Hematopoietic multipotent progenitor cell treated with erythropoietin and hydrocortisone succinate and interleukin-3 and kit ligand, for 6 days (in vitro differentiated cells): ENCODE results near the gene PMS2.
"Not testable (repeated sequence)": the region's sequence is repeated elsewhere in the genome, so short reads cannot be mapped to it uniquely, and the experiment has no call there.

Experiments used
- DNase-seq: peaks from one replicate; pipeline ENCODE4 v3.0.0-alpha.2; 2015

The PMS2 gene, protein sequence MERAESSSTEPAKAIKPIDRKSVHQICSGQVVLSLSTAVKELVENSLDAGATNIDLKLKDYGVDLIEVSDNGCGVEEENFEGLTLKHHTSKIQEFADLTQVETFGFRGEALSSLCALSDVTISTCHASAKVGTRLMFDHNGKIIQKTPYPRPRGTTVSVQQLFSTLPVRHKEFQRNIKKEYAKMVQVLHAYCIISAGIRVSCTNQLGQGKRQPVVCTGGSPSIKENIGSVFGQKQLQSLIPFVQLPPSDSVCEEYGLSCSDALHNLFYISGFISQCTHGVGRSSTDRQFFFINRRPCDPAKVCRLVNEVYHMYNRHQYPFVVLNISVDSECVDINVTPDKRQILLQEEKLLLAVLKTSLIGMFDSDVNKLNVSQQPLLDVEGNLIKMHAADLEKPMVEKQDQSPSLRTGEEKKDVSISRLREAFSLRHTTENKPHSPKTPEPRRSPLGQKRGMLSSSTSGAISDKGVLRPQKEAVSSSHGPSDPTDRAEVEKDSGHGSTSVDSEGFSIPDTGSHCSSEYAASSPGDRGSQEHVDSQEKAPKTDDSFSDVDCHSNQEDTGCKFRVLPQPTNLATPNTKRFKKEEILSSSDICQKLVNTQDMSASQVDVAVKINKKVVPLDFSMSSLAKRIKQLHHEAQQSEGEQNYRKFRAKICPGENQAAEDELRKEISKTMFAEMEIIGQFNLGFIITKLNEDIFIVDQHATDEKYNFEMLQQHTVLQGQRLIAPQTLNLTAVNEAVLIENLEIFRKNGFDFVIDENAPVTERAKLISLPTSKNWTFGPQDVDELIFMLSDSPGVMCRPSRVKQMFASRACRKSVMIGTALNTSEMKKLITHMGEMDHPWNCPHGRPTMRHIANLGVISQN

DNA sequence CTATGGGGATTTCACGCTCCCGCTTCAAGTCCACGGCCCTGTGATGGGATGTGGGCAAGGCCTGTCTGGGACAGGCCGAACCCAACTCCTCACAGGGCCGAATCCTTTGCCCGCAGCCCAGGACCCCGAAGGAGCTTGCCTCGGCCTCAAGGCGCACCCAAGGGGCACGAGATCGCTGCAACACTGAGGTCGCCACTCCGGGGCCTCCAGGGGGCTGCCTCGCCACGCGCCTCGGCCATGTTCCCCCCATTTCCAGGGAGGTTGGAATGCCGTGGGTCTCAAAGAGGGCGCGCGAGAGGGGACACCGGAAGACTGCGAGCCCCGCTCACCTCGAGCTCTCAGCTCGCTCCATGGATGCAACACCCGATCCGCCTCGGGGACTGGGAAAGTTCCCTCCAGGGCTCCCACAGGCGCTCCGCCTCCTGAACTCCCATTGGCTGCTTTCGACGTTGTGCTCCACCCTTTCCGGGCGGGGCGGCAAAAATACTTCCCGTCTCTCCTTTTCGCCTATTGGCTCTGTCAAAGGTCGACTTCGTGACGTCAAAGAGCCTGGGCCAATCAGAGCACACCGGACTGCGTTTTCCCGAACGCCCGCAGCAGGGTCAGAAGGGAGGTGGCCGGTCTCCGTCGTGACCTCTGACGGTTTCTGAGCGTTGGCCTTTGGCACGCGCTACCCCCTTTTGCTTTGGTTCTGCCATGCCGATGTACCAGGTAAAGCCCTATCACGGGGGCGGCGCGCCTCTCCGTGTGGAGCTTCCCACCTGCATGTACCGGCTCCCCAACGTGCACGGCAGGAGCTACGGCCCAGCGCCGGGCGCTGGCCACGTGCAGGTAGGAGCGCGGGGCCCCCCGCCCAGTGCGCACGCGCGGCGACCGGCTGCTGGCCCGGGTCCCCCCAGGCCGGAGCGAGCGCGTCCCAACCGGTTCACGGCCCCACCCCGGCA, at the start of gene PMS2, which contains the start of gene AIMP2:
Gene PMS2, minus strand, starts transcription at position 382 of the 944 bp plus-strand sequence. Its CDS starts 30 bp downstream, at position 352.
Gene AIMP2, plus strand, starts transcription at position 605 of the 944 bp plus-strand sequence. Its CDS starts 92 bp downstream, at position 697.
- peak; percentile 99 for DNase-seq

DNA sequence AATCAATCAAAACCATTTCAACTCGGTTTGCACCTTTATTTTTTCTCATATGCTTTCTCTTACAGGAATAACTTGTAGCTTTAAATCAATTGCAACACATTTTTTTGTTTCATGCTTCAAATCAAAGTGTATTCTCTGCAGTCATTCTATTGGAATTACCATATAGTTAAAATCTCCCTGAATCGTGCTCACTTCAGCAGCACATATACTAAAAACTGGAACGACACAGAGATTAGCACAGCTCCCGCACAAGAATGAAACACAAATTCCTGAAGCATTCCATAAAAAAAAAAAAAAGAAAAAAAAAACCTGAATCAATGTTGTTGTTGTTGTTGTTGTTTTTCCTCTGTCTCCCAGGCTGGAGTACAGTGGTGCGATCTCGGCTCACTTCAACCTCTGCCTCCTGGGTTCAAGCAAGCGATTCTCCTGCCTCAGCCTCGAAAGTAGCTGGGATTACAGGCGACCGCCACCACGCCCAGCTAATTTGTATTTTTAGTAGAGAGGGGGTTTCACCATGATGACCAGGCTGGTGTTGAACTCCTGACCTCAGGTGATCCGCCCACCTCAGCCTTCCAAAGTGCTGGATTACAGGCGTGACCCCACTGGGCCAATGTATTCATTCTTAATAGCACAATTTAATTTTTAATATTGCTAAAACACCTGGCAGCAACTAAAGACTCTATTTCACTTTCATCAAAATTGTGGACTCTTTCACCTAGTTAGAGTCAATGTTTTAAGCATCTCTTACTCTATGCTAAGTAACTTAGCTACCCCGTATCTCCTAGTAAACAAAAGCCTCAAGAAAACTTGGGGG, 48.7 kb upstream of the PMS2 start:
- DNase-seq, result no peak

DNA sequence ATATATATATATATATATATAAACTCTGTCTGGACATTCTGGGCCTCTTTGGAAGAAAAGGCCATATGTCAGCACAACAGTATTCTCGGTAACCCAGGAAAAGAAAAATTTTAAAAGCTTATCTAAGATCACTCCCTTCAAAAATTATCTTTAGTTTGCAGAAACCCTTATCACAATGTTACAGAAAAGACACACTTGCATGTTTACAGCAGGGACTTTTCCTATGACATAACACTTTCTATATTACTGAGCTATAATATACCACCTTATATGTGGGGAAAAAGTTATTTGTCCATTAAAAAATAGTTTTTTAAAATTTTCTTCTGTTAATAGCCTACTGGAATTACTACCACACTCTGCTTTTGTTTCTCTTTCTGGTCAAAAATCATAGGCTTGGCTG, 47.8 kb upstream of the PMS2 start:
- DNase-seq, result peak; percentile 92

DNA sequence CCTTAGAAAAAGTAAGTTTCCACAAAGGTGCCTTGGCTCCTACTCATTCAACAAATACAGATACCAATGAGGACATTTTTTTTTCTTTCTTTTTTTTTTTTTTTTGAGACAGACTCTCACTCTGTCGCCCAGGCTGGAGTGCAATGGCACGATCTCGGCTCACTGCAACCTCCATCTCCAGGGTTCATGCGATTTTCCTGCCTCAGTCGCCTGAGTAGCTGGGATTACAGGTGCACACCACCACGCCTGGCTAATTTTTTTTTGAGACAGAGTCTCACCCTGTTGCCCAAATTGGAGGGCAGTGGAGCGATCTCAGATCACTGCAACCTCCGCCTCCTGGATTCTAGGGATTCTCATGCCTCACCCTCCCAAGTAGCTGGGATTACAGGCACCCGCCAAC, 42.3 kb upstream of the PMS2 start:
- not testable (repeated sequence) for DNase-seq

DNA sequence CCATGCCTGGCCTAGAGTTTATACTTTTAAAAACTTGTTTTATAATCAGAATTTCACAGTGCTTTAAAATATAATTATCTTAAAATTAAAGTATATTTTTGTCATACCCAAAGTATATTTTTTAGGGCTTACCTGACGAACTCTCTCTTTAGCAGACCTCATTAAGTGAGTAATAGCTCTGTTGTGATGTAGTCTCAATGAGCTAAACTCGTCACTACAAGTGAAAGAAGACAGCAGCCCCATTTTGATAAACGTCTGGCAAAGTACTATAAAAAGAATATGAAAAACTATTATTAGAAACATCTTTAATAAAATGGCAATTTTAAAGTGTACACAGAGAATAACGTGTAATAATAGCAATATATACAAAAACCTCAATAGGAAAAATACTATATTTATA, 40.9 kb upstream of the PMS2 start:
- no peak for DNase-seq

DNA sequence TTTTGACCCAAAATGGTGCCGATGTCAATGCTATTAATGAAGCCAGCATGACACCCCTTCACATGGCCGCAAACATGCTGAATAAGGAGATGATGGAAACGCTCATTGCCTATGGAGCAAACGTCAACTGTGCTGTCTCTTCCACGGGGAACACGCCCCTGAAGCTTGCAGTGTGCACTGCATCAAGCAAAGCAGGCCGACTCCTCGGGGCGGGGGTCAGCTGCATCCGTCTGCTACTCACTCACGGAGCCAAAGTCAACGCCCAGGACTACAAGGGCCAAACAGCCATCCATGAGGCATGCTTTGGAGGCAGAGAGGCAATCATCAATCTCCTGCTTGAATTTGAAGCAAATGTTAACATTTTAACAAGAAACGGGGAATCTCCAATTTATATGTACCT, 26.8 kb upstream of the PMS2 start:
- no peak for DNase-seq

DNA sequence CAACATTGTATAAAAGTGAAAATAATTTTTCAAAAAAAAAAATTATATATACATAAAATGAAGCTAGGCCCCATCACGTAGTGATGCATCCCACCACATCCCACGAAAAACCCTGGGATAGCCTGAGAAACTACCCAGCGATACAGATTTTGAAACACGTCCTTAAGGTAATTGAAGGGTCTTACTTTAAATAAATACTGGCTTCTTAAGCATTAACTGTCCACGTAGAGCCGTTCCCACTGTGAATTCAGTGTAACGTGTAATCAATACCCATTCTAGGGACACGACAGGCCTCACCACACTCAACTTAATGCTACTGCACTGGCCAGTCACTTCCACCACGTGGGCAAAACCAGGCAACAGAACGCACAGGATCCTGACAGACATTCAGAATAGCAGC, 26.3 kb upstream of the PMS2 start:
- no peak for DNase-seq

DNA sequence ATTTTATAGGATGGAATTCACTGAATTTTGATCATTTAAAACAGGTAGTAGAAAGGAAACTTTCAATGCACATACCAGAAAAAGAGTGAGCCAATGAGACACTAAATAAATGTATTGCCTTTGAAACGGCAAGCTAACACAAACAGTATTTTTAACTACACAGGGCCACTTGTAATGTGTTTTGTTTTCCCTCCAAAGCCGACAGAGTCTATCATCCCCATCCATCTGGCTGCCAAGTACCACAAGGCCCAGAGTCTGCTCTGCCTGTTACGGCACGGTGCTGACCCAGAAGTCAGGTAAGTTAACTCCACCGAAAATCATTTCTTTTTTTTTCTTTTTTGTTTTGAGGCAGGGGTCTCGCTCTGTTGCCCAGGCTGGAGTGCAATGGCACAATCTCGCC, 23.8 kb upstream of the PMS2 start:
- DNase-seq, result peak; percentile 48

DNA sequence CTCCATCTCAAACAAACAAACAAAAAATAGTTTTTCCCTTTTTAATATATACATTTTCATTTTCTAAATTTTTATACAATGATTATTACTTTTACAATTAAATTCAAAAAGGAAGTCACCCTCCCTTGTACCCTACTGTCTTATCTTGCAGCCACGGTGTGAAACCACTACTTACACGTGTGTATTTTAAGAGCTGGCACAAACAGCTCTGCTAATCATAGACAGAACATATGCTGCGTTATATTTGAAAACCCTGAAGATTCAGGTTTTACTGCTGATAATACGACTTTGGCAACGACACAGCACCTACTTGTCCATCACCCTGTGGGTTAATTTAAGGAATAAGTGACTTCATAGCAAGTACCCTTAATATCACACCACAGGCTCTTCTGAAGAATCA, 23.3 kb upstream of the PMS2 start:
- peak; percentile 97 for DNase-seq

DNA sequence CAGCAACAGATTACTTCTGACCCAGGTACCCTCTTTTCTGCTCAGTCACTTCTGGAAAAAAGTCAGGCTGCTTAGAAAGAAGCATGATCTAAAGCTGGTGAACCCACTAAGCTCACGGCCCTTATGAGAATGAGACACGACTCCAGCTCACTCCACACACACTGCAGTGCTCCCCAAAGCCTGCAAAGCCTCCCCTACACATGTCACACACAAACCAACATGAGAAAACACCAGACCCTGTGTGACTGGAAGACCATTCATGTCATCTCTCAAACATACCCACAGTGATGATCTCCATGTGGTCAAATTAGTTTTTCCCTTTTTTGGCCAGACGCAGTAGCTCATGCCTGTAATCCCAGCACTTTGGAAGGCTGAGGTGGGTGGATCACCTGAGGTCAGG, 22.7 kb upstream of the PMS2 start:
- no peak for DNase-seq

DNA sequence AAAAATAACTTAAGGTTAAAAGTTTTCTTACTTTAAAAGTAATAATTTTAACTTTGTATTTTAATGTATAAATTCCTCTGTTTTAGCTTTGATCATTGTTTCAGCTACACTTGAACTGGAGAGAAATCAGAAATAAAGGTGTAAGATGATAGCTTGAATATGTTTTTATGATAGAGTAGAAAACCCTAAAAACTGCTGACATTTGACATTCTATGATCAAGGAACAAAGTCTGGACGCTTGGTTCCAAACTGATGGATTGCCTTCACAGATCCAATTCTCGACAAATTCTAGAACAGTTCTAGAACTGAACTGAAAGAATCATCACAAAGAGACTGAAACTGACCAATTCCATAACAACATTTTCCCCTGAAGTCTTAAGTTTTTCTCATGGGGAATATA, 22.1 kb upstream of the PMS2 start, which contains the start of gene ANKRD61:
Gene ANKRD61, plus strand, starts transcription at position 389 of the 400 bp plus-strand sequence. Its CDS starts 0 bp downstream, at position 389.
- no peak for DNase-seq

DNA sequence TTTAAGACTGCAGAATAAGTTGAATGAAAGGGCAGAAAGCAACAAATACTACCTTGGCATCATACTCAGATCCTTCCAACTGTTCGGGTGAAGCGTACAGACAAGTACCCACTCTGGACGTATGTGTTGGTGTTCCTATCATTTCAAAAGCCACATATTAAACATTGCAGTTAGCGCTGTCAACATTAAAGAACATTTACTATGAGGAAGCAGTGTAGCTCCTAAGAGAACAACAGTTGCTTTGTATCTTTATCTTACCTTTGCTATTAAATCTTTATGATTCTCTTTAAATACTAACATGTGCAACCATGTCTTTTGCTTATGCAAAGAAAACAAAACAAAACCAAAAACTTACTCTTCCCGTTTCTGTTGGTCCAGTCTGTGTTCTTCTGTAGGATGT, 19.7 kb upstream of the PMS2 start:
- DNase-seq, result no peak

DNA sequence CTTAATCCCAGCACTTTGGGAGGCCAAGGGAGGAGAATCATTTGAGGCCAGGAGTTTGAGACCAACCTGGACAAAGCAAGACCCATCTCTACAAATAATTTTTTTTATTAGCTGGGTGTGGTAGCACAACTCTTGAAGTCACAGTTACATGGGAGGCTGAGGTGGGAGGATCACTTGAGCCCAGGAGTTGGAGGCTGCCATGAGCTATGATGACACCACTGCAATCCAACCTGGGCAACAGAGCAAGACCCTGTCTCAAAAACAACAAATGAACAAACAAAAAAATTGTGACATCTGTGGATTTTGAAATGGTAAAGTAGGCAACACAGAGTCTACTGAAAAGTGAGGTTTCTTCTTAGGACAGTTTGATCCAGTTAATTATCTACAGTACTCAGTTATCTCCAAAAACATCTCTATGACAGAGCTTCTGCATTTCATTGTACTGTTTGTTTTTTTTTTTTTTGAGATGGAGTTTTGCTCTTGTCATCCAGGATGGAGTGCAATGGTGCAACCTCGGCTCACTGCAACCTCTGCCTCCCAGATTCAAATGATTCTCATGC, 19.0 kb upstream of the PMS2 start:
- no peak for DNase-seq

DNA sequence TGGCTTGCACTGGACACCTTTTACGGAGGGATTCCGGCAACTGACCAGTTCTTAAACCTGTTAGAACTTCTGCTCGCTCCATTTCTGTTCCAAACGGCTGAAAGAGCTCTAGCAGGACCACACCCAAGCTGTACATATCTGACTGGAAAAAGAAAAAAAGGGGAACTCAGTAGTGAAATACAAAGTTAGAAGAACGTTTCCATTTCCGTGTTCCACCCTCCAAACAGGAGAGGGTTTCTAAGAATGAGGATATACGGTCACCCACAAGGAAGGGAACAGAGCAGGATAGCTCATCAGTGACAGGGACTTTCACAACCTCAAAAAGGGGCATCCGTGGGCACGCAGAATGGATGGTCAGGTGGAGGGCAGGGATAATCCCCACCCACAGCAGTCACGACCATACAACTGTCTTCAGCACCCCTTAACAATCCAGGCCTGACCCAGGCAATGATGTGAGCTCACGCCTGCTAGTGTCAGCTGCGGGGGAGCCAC, 18.0 kb upstream of the PMS2 start:
- peak; percentile 66 for DNase-seq

DNA sequence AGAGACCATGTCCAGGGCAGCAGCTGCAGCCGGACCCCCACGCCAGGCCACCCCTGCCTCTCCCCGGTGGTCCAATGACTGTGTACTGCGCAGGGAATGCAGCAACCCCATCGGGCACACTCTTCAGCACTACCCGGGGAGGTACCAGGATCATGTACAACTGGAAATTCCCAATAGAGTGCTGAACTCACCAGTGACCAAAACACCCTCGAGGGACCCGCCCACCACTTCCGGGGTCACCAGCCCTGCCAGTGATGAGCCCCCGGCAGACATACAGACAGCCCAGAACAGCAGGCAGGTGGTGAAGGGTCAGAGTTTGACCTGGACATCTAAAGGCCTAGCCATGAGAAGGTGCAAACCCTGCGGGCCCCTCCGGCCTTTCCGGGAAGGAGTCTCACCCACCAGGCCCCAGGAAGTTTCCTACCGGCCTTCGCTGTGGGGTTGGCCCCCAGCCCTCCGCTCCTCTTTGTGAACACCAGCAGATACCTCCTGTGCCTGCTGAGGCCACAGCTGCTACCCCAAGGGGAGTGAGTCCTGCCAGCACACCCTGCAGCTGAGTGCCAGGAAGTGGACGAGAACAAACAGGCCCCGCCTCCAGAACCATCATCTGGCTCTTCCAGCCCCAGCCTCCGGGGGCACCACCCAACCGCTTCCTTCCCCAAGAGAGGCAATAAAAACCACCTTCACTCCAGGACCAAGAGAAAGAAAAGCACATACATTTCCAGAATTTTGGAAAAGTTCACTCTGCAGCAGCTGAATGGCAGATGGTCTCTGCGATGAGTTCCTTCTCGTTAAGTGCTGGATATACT, 17.4 kb upstream of the PMS2 start:
- DNase-seq, result peak; percentile 95

DNA sequence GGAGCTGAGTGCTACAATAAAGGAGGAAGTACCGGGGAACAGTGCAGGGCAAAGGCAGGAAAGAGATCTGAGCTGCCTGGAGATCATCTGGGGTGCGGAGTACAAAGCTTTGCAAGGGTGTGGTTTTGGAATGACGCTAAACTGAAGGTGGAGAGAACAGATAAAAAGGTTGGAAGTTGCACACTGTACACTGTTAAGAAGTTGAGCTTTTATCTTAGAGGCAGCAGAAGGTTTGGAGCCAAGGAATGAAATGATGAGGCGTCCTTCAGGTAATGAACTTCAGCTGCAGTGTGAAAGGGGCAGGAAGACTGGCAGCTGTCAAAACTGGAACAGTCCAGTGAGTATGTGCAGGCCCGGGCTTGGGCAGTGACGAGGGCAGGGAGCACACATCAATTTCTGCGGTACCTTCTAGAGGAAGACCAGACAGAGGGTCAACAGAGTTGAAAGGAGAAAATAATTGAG, 15.2 kb upstream of the PMS2 start:
- DNase-seq, result peak; percentile 96

DNA sequence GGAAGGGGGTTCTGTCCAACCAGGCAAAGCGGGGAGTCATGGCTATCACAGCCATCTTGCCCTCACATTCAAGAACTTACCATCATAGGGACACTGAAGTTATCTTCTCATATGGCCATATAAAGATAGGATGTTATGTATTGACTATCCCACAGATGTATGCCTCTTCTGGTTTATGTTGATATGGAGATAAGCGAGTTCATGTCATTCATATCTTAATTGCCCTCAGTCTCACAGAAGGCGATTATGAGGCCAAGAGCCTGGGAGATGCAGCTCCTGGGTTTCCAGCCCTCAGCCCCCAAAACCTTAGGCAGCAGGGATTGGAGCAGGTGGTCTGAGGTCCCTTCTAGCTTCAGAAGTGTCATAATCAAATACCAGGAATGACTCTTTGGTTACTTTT, 13.9 kb upstream of the PMS2 start:
- peak; percentile 60 for DNase-seq

DNA sequence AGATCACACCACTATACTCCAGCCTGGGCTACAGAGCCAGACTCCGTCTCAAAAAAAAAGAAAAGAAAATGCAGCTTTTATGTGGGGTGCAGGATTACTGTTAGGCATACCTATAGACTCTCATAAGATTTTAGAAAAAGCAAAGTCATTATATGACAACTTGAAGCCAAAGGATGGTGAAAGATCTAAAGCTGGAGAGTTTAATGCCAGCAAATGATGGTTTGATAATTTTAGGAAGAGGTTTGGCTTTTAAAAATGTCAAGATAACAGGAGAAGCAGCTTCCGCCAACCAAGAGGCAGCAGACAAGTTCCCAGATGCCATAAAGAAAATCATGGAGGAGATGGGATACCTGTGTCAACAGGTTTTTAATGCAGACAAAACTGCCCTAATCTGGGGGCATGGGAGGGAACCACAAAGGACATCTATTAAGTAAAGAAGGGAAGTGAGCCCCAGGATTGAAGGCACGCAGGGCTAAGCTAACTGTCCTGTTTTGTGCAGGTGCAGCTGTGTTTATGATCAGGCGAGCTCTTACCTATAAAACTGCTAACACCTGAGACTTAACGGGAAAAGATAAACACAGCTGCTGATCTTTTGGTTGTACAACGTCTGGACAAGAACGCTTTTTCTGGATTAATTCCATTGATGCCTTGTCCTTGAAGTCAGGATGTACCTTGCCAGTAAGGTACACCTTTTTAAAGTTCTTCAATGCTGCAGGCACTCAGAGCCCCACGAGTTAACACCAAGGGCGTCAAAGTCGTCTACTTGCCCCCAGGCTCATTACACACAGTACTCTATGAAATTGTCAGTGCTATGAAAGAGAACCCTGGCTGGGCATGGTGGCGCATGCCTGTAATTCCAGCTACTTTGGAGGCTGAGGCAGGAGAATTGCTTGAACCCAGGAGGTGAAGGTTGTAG, 11.8 kb upstream of the PMS2 start:
- no peak for DNase-seq

DNA sequence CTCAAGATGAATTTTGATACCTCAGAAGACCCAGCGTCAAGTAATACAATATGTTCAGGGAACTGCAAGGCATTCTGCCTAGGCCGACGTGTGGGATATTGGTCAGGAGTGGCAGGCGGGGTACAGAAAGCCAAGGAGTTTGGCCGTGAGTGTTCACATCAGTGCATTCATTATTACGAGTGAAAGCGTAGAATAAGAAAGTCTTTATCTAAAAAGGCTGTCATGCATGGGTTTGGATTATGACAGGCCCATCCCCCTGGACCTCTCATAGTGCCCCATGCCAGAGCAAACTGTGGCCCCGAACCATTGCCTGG, 7.8 kb upstream of the PMS2 start:
- DNase-seq, result no peak
